OCI-LY3 (cell line): ENCODE results near the gene GALNT2.

ENCODE experiments used
- H2AFZ ChIP-seq: fragments of 200-600, 300-600 bp; shearing (Covaris generic); 2 replicates; pipeline ENCODE4 v1.6.0; 2014; ENCODE audit warnings: antibody characterized with exemption, low read depth, low read length
- H3K27ac ChIP-seq: fragments of 200-600, 300-600 bp; sonication (generic); 2 replicates; pipeline ENCODE4 v1.5.1; 2014; ENCODE audit warnings: mild to moderate bottlenecking, low read length, moderate library complexity, mixed read lengths
- H3K27me3 ChIP-seq: fragments of 200-600, 300-600 bp; sonication (generic); 2 replicates; pipeline ENCODE4 v1.6.1; 2014; ENCODE audit warnings: low read depth, low read length, mixed read lengths
- H3K36me3 ChIP-seq: fragments of 200-600, 300-600 bp; sonication (generic); replicated peaks from 2 replicates; pipeline ENCODE3; 2014; ENCODE audit warnings: low read depth, low read length, mixed read lengths
- H3K4me1 ChIP-seq: fragments of 300-600, 200-600 bp; sonication (generic); 2 replicates; pipeline ENCODE4 v1.6.1; 2014; ENCODE audit warnings: low read length, mixed read lengths
- H3K4me2 ChIP-seq: fragments of 200-600, 300-600 bp; sonication (generic); 2 replicates; pipeline ENCODE4 v1.6.1; 2014; ENCODE audit warnings: low read length, mixed read lengths
- H3K4me3 ChIP-seq: fragments of 300-600, 200-600 bp; sonication (generic); 2 replicates; pipeline ENCODE4 v1.5.1; 2014; ENCODE audit warnings: antibody characterized with exemption, mild to moderate bottlenecking, low read length, moderate library complexity
- H3K79me2 ChIP-seq: fragments of 300-600, 200-600 bp; shearing (Covaris generic); 2 replicates; pipeline ENCODE4 v1.6.1; 2014; ENCODE audit warnings: mild to moderate bottlenecking, low read length, mixed read lengths
- H3K9ac ChIP-seq: fragments of 300-600, 200-600 bp; shearing (Covaris generic); 2 replicates; pipeline ENCODE4 v1.6.0; 2014; ENCODE audit warnings: mild to moderate bottlenecking, low read length, moderate library complexity
- H3K9me3 ChIP-seq: fragments of 200-600, 300-600 bp; shearing (Covaris generic); 2 replicates; pipeline ENCODE4 v1.6.1; 2014; ENCODE audit warnings: low read length, mixed read lengths; ENCODE audit not compliant: insufficient read depth
- H4K20me1 ChIP-seq: fragments of 200-600, 300-600 bp; sonication (generic); 2 replicates; pipeline ENCODE4 v1.6.1; 2016; ENCODE audit warnings: low read length, mixed read lengths; ENCODE audit not compliant: insufficient read depth
- EZH2phosphoT487 ChIP-seq: fragments of 200-600 bp; shearing (Covaris generic); IDR thresholded peaks from 2 replicates; pipeline ENCODE4 v1.6.1; 2018; ENCODE audit warnings: antibody characterized with exemption, mixed run types, low read depth
- TF ChIP-seq, protein P1 (sequence below): fragments of 200-600, 300-600 bp; sonication (generic); IDR thresholded peaks from 2 replicates; pipeline ENCODE4 v1.5.1; 2014; ENCODE audit warnings: antibody characterized with exemption, low read length, low read depth

The GALNT2 gene

DNA sequence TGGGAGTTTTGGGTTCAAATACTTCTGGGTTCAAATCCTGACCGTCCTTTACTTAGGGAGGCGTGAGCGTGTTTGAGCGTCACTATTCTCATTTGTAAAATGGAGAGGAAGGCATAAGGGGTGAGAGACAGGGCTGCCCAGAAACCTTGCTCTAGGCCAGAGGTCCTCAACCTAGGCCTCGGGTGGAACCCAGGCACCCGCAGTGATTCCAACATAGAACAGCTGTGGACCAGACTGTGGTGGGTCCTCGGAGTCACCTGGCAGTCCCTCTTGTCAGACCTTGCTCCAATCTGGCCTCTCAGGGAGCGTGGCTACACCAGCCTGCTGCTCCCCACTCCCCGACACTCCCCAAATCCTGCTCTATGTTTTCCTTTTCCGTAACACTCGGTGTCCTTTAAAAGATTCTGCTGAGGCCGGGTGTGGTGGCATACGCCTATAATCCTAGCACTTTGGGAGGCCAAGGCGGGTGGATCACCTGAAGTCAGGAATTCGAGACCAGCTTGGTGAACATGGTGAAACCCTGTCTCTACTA lies 242.7 kb downstream of the GALNT2 start:
- Histone ChIP-seq H3K36me3 (no peaks in the 10 kb centered on the region), H3K4me2 (no peak overlapping the region)
- TF ChIP-seq, protein P1, sequence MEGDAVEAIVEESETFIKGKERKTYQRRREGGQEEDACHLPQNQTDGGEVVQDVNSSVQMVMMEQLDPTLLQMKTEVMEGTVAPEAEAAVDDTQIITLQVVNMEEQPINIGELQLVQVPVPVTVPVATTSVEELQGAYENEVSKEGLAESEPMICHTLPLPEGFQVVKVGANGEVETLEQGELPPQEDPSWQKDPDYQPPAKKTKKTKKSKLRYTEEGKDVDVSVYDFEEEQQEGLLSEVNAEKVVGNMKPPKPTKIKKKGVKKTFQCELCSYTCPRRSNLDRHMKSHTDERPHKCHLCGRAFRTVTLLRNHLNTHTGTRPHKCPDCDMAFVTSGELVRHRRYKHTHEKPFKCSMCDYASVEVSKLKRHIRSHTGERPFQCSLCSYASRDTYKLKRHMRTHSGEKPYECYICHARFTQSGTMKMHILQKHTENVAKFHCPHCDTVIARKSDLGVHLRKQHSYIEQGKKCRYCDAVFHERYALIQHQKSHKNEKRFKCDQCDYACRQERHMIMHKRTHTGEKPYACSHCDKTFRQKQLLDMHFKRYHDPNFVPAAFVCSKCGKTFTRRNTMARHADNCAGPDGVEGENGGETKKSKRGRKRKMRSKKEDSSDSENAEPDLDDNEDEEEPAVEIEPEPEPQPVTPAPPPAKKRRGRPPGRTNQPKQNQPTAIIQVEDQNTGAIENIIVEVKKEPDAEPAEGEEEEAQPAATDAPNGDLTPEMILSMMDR: no peak
- no peak for TF ChIP-seq EZH2phosphoT487

DNA sequence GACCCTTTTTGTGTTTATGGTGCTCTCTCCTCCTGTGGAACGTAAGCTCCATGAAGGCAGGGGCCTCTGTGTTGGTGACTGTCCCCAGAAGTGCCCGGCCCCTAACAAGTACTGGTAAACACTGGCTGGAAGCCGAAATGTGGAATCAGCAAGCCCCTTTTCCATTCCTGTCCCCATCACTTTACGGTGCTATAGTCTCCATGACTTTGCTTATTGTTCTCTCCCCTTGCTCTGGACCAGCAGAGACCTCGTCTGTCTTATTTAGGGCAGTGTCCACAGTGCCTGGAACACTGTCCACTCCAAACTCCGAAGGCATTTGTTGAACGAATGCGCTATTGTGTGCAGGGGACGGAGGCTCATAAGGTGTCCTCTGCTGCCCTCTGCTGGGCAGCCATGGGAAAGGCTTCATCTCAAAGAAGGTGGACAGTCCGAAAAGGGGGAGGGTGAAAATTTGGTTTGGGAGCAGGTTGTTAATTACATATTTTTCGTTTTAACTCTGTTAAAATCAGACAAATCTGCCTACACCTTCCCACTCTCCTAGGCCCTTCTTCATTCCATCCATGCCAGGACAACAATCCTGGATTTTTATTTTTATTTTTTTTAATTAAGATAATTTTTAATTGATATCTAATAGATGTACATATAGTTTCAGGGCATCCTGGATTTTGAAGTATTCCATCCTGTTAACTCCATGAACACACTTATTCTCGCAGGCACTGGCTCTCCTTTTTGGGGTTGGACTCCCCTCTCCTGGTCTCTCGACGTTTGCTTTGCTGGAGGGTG lies 243.5 kb downstream of the GALNT2 start:
- Histone ChIP-seq H3K9me3 (no peaks in the 10 kb centered on the region), H4K20me1 (no peaks in the 10 kb centered on the region), H2AFZ (peak overlapping the region; percentile 55; the same call in 1 of the 2 replicates), H3K9ac (no peak overlapping the region), H3K27ac (no peak overlapping the region), H3K4me3 (peak overlapping the region; percentile 41), H3K4me1 (peaks cover 19% of the 10 kb centered on the region), H3K79me2 (no peaks in the 10 kb centered on the region), H3K27me3 (peaks cover 16% of the 10 kb centered on the region; the same call in 1 of the 2 replicates), H3K4me2 (peak overlapping the region; percentile 77), H3K36me3 (no peaks in the 10 kb centered on the region)
- TF ChIP-seq, protein P1: peak; percentile 97
- TF ChIP-seq EZH2phosphoT487: no peak

More for the DNA sequence above, 242.7 kb downstream of the GALNT2 start:
- H3K79me2 ChIP-seq: no peaks in the 10 kb centered on the region
- H4K20me1 ChIP-seq: no peaks in the 10 kb centered on the region
- H3K4me1 ChIP-seq: peaks cover 19% of the 10 kb centered on the region
- no peak overlapping the region for H3K4me3 ChIP-seq
- H3K27me3 ChIP-seq: peaks cover 16% of the 10 kb centered on the region; the same call in 1 of the 2 replicates
- H3K9ac ChIP-seq: no peak overlapping the region
- H3K27ac ChIP-seq: no peak overlapping the region
- no peak overlapping the region for H2AFZ ChIP-seq
- H3K9me3 ChIP-seq: no peaks in the 10 kb centered on the region

DNA sequence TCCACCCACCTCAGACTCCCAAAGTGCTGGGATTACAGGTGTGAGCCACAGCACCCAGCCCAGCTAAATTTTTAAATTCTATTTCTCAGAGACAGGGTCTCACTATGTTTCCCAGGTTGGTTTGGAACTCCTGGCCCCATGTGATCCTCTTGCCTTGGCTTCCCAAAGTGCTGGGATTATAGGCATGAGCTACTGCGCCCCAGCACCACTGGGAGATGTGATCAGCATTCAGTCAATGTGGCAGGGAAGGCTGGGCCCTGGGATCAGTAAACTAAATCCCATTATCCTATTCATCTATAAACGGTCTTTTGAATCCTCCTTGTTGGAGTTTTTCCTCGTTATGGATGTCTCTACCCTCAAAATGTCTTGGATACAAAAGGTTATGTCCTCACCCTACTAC lies 245.6 kb downstream of the GALNT2 start:
- Histone ChIP-seq H3K4me1 (peaks cover 4% of the 10 kb centered on the region; the same call in 1 of the 2 replicates), H3K9ac (no peak overlapping the region), H3K27ac (no peak overlapping the region), H3K9me3 (no peaks in the 10 kb centered on the region), H3K79me2 (no peaks in the 10 kb centered on the region), H3K4me3 (no peak overlapping the region), H3K27me3 (peaks cover 16% of the 10 kb centered on the region; the same call in 1 of the 2 replicates), H3K36me3 (no peaks in the 10 kb centered on the region), H2AFZ (no peak overlapping the region), H4K20me1 (no peaks in the 10 kb centered on the region), H3K4me2 (no peak overlapping the region)
- TF ChIP-seq, protein P1: no peak
- no peak for TF ChIP-seq EZH2phosphoT487

DNA sequence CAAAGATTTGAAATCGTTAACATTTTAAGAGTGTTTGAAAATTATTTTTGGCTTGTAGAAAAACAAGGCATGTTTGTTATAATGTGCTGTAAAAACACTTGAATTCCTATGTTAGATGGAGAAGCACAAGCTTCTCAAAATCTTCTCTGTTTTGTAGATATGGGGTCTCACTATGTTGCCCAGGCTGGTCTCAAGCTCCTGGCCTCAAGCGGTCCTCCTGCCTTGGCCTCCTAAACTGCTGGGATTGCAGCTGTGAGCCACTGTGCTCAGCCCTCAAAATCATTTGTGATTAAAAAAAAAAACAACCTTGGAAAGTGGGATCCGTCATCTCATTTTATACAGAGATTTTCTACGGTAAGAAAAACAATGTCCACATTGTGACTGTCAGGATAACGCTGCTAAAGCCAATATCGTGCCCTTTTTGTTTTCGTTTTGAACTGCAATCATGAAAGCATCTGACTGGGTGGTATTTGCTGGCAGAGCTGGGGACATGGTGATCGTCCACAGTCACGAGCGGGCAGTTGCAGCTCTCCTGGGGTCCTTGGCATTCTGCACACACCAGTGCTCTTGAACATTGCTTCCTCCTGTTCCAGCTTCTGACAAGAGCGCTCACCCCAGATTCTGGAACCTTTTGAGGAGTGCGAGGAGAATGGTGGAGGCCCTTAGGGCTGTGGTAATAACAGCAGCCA lies 246.6 kb downstream of the GALNT2 start:
- no peak overlapping the region for H3K9ac ChIP-seq
- H3K79me2 ChIP-seq: no peaks in the 10 kb centered on the region
- no peaks in the 10 kb centered on the region for H3K9me3 ChIP-seq
- H2AFZ ChIP-seq: no peak overlapping the region
- H3K27ac ChIP-seq: no peak overlapping the region
- H3K36me3 ChIP-seq: no peaks in the 10 kb centered on the region
- no peak overlapping the region for H3K4me3 ChIP-seq
- H3K4me2 ChIP-seq: no peak overlapping the region
- no peaks in the 10 kb centered on the region for H4K20me1 ChIP-seq
- H3K27me3 ChIP-seq: peaks cover 16% of the 10 kb centered on the region; the same call in 1 of the 2 replicates
- TF ChIP-seq, protein P1: no peak
- H3K4me1 ChIP-seq: 0 out of 2 replicates have a peak, but pooled peaks cover 4% of the 10 kb centered on the region
